ENCODE data around the gene MCC.

MCC gene

DNA sequence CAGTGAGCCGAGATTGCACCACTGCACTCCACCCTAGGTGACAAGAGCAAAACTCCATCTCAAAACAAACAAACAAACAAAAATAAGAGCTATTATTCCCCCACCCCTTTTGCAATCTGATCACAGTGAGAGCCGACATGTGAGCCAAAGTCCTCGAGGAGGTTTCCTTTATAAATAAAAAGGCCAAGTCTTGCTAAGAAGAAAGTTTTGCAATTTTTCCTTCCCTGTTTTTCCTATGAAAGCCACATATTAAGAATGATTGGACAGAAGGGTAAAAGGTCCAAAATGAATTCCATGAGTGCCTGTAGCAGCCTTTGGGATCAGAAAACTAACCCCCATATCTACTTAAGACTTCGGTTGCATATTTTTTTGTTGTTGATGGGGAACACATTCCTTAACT lies 233.1 kb downstream of the MCC start (continued):
- no peak for TF ChIP-seq TOX (CRISPR knock-in tag; IDR thresholded peaks at IDR 0.05; ENCODE audit: borderline replicate concordance)
- TF ChIP-seq, protein P1, sequence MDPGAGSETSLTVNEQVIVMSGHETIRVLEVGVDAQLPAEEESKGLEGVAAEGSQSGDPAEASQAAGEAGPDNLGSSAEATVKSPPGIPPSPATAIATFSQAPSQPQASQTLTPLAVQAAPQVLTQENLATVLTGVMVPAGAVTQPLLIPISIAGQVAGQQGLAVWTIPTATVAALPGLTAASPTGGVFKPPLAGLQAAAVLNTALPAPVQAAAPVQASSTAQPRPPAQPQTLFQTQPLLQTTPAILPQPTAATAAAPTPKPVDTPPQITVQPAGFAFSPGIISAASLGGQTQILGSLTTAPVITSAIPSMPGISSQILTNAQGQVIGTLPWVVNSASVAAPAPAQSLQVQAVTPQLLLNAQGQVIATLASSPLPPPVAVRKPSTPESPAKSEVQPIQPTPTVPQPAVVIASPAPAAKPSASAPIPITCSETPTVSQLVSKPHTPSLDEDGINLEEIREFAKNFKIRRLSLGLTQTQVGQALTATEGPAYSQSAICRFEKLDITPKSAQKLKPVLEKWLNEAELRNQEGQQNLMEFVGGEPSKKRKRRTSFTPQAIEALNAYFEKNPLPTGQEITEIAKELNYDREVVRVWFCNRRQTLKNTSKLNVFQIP (CRISPR knock-in tag; IDR thresholded peaks at IDR 0.05; ENCODE audit: borderline replicate concordance, low read depth), result no peak

DNA sequence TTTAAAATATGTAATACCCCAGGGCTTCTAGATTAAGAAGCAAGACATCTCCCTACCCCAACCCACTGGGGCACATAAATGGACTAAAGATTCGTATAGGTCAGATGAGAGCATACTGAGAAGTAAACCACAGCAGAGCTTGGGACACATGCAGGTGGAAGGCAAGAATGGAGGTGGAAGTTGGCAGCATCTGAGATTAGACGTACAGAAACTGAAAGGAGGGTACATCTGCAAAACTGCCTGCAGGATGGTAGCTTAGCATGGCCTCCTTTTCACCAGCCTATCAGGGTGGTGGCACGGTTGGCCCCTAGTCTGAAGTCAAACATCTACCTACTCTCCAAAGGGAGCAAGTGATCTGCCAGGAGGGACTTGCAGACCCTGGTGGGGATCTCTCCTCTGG lies 235.2 kb downstream of the MCC start:
- TF ChIP-seq RARB (CRISPR knock-in tag; IDR thresholded peaks at IDR 0.05) (no peak), ZFP3 (CRISPR knock-in tag; IDR thresholded peaks at IDR 0.05) (no peak), ARNTL (CRISPR knock-in tag; IDR thresholded peaks at IDR 0.05; ENCODE audit: borderline replicate concordance, low read depth) (no peak), BACH2 (CRISPR knock-in tag; IDR thresholded peaks at IDR 0.05; ENCODE audit: borderline replicate concordance) (no peak), ESRRG (CRISPR knock-in tag; IDR thresholded peaks at IDR 0.05) (no peak), PPARA (CRISPR knock-in tag; IDR thresholded peaks at IDR 0.05; ENCODE audit: borderline replicate concordance) (no peak), TCF4 (CRISPR knock-in tag; IDR thresholded peaks at IDR 0.05; ENCODE audit: borderline replicate concordance) (no peak), ZNF70 (CRISPR knock-in tag; IDR thresholded peaks at IDR 0.05) (no peak), GLIS3 (CRISPR knock-in tag; IDR thresholded peaks at IDR 0.05) (no peak), TOX (CRISPR knock-in tag; IDR thresholded peaks at IDR 0.05; ENCODE audit: borderline replicate concordance) (no peak)
- TF ChIP-seq, protein P2, sequence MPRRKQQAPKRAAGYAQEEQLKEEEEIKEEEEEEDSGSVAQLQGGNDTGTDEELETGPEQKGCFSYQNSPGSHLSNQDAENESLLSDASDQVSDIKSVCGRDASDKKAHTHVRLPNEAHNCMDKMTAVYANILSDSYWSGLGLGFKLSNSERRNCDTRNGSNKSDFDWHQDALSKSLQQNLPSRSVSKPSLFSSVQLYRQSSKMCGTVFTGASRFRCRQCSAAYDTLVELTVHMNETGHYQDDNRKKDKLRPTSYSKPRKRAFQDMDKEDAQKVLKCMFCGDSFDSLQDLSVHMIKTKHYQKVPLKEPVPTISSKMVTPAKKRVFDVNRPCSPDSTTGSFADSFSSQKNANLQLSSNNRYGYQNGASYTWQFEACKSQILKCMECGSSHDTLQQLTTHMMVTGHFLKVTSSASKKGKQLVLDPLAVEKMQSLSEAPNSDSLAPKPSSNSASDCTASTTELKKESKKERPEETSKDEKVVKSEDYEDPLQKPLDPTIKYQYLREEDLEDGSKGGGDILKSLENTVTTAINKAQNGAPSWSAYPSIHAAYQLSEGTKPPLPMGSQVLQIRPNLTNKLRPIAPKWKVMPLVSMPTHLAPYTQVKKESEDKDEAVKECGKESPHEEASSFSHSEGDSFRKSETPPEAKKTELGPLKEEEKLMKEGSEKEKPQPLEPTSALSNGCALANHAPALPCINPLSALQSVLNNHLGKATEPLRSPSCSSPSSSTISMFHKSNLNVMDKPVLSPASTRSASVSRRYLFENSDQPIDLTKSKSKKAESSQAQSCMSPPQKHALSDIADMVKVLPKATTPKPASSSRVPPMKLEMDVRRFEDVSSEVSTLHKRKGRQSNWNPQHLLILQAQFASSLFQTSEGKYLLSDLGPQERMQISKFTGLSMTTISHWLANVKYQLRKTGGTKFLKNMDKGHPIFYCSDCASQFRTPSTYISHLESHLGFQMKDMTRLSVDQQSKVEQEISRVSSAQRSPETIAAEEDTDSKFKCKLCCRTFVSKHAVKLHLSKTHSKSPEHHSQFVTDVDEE (CRISPR knock-in tag; IDR thresholded peaks at IDR 0.05), result no peak
- ATAC-seq, result no peak

DNA sequence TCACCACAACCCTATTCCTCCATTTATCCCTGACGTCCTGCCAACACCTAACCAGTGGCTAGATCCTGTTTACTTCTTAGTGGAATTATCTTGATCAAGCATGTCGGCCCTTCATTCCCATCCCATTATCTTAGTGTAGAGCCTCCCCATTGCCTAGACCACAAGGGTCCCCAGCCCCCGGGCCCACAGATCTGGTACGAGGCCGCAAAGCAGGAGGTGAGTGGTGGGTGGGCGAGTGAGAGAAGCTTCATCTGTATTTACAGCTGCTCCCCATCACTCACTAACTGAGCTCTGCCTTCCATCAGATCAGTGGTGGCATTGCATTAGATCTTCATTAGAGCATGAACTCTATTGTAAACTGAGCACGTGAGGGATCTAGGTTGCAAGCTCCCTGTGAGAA lies 236.2 kb downstream of the MCC start:
- ATAC-seq, result no peak
- no peak for TF ChIP-seq ISL1 (CRISPR knock-in tag; IDR thresholded peaks at IDR 0.05)
- TF ChIP-seq, protein P2 (CRISPR knock-in tag; IDR thresholded peaks at IDR 0.05), result no peak

DNA sequence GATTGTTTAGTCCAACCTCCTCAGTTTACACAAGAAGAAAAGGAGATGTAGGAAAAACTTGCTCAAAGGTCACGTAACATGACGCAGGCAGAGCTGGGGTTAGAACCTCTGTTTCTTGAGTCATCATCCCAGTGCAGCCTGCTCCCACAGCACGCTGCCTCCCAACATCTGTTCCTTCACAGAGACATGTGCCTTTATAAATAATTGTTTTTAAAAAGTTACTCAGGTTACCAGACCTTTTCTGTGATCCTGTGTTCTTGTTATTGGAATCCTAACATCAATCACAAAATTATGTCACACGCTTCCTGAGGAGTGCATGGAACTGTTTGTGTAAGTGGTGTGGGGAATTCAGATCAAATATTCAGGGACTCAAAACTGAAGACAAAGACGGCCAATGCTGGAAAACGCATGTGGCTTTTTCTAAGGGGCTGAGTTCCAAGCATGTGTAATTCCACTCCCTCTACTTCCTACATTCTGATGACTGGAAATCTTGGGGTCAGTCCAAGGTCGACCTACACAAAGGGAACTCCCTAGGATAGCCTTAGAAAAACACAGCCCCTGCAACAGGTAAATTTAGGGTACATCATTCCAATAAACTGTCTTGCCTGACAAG lies 237.8 kb downstream of the MCC start:
- no peak for ATAC-seq

DNA sequence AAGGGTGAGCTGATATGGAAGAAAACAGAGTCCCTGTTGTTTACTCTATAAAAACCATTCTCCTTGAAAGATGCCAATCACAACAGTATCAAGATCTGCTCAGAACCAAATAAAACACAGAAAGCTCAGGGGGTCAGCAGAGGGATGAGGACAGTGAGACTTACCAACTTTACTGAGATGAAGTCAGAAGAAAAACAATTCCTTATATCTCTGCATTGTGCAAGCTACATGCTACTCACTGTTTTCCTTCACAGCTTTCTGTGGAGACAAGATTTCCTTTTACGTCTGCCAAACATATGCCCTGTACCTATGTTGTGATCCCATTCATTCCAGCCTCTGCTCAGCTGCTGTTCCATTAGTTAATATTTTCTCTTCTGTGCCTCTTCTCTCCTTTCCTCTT lies 239.0 kb downstream of the MCC start:
- ATAC-seq, result no peak
- TF ChIP-seq PPARA (CRISPR knock-in tag; IDR thresholded peaks at IDR 0.05; ENCODE audit: borderline replicate concordance) (no peak), RARB (CRISPR knock-in tag; IDR thresholded peaks at IDR 0.05) (no peak), CSDC2 (CRISPR knock-in tag; IDR thresholded peaks at IDR 0.05) (no peak), ZNF70 (CRISPR knock-in tag; IDR thresholded peaks at IDR 0.05) (no peak)
- TF ChIP-seq, protein P3, sequence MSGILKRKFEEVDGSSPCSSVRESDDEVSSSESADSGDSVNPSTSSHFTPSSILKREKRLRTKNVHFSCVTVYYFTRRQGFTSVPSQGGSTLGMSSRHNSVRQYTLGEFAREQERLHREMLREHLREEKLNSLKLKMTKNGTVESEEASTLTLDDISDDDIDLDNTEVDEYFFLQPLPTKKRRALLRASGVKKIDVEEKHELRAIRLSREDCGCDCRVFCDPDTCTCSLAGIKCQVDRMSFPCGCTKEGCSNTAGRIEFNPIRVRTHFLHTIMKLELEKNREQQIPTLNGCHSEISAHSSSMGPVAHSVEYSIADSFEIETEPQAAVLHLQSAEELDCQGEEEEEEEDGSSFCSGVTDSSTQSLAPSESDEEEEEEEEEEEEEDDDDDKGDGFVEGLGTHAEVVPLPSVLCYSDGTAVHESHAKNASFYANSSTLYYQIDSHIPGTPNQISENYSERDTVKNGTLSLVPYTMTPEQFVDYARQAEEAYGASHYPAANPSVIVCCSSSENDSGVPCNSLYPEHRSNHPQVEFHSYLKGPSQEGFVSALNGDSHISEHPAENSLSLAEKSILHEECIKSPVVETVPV (CRISPR knock-in tag; IDR thresholded peaks at IDR 0.05), result no peak

More for the DNA sequence above, 237.8 kb downstream of the MCC start:
- TF ChIP-seq ISL1 (CRISPR knock-in tag; IDR thresholded peaks at IDR 0.05), result no peak
